RWPE2 (cell line): ENCODE results near the gene PSMB7.
A peak's percentile ranks its signal among the peaks of the same experiment; 100 is the strongest.

Experiments
- ATAC-seq: fragments of 200-7000 bp; cut with Tn5 transposase; 3 replicates; pipeline ENCODE4 v1.9.1; 2021; ENCODE audit warnings: low read depth
- DNase-seq: peaks from one replicate; pipeline ENCODE4 v3.0.0-alpha.2; 2020; ENCODE audit warnings: low spot score
- H3K27ac ChIP-seq: fragments of 450-650 bp; 2 replicates; pipeline ENCODE4 v1.5.1; 2017; ENCODE audit warnings: mild to moderate bottlenecking; ENCODE audit not compliant: poor library complexity, severe bottlenecking
- H3K27me3 ChIP-seq: fragments of 250-450 bp; sonication (Bioruptor Pico); 2 replicates; pipeline ENCODE4 v1.5.1; 2021; ENCODE audit warnings: mild to moderate bottlenecking, moderate library complexity; ENCODE audit not compliant: insufficient read depth, poor library complexity, severe bottlenecking
- H3K36me3 ChIP-seq: fragments of 250-450 bp; sonication (Bioruptor Pico); 2 replicates; pipeline ENCODE4 v1.5.1; 2020; ENCODE audit warnings: low read depth, mild to moderate bottlenecking, moderate library complexity
- H3K4me1 ChIP-seq: fragments of 250-450 bp; sonication (Bioruptor Pico); 2 replicates; pipeline ENCODE4 v1.5.1; 2021; ENCODE audit warnings: mild to moderate bottlenecking, moderate library complexity; ENCODE audit not compliant: insufficient read depth, poor library complexity, severe bottlenecking
- H3K4me3 ChIP-seq: fragments of 250-450 bp; sonication (Bioruptor Pico); 2 replicates; pipeline ENCODE4 v1.5.1; 2021; ENCODE audit warnings: mild to moderate bottlenecking, moderate library complexity; ENCODE audit not compliant: severe bottlenecking
- H3K9me3 ChIP-seq: fragments of 250-450 bp; sonication (Bioruptor Pico); 2 replicates; pipeline ENCODE4 v1.5.1; 2021; ENCODE audit warnings: mild to moderate bottlenecking, moderate library complexity; ENCODE audit not compliant: severe bottlenecking
- CTCF ChIP-seq: fragments of 450-650 bp; IDR thresholded peaks from one replicate; pipeline ENCODE4 v1.5.1; 2017; ENCODE audit warnings: mild to moderate bottlenecking, moderate library complexity; ENCODE audit not compliant: poor library complexity, severe bottlenecking

Gene PSMB7

GRCh38 chr9:124399968-124400940 is 15.0 kb downstream of the PSMB7 start:
- Histone ChIP-seq H3K36me3 (peaks cover 75% of the 10 kb centered on the region), H3K4me1 (peaks cover 6% of the 10 kb centered on the region), H3K4me3 (no peak overlapping the region), H3K27me3 (no peaks in the 10 kb centered on the region), H3K27ac (no peak overlapping the region), H3K9me3 (no peaks in the 10 kb centered on the region)
- no peak for DNase-seq
- ATAC-seq: peak; percentile 53
- no peak for TF ChIP-seq CTCF

- ATAC-seq (no peak), DNase-seq (no peak)
- Histone ChIP-seq H3K9me3 (no peaks in the 10 kb centered on the region), H3K4me1 (peaks cover 12% of the 10 kb centered on the region), H3K4me3 (no peak overlapping the region), H3K27me3 (no peaks in the 10 kb centered on the region), H3K27ac (no peak overlapping the region), H3K36me3 (peaks cover 69% of the 10 kb centered on the region)
- TF ChIP-seq CTCF: no peak
Observed at GRCh38 chr9:124399323-124399967, 15.8 kb downstream of the PSMB7 start.

- ATAC-seq: no peak
- H3K4me1 ChIP-seq: peaks cover 18% of the 10 kb centered on the region
- H3K27ac ChIP-seq: no peak overlapping the region
- H3K27me3 ChIP-seq: no peaks in the 10 kb centered on the region
- no peaks in the 10 kb centered on the region for H3K9me3 ChIP-seq
- H3K36me3 ChIP-seq: peaks cover 71% of the 10 kb centered on the region
- no peak for DNase-seq
- no peak overlapping the region for H3K4me3 ChIP-seq
- no peak for TF ChIP-seq CTCF
Observed at GRCh38 chr9:124398191-124398935, 16.9 kb downstream of the PSMB7 start.

- H3K27ac ChIP-seq: no peak overlapping the region
- H3K4me1 ChIP-seq: peaks cover 35% of the 10 kb centered on the region
- TF ChIP-seq CTCF: no peak
- H3K9me3 ChIP-seq: no peaks in the 10 kb centered on the region
- H3K36me3 ChIP-seq: peaks cover 53% of the 10 kb centered on the region
- no peak overlapping the region for H3K4me3 ChIP-seq
- H3K27me3 ChIP-seq: no peaks in the 10 kb centered on the region
- ATAC-seq (no peak), DNase-seq (no peak)
Observed at GRCh38 chr9:124395826-124396225, 19.4 kb downstream of the PSMB7 start.
